Fibroblast of the aortic adventitia (primary cell): ENCODE measurements around the gene CSMD2. TPM values are rescaled to one million over a fixed set of nuclear protein-coding genes. Genes with fewer than 3 reads are reported as not detected.

Source experiments
- DNase-seq: peaks from one replicate; pipeline ENCODE4 v3.0.0-alpha.2; 2010; ENCODE audit warnings: low read depth
- H3K4me3 ChIP-seq: 2 replicates; pipeline ENCODE4 v1.5.1; 2011; ENCODE audit warnings: low read depth, mild to moderate bottlenecking, control low read depth, low read length, moderate library complexity
- CTCF ChIP-seq: IDR thresholded peaks from 2 replicates; pipeline ENCODE4 v1.5.1; 2011; ENCODE audit warnings: mild to moderate bottlenecking, low read length, control low read depth, inconsistent platforms; ENCODE audit not compliant: insufficient read depth
- total RNA-seq: library from RNA; depleted of rRNA; stranded (reverse); fragments of >200 nt; gene quantifications from 2 replicates; pipeline ENCODE4 v1.2.3, GENCODE V29; 2012; ENCODE audit warnings: low replicate concordance

The CSMD2 gene
- total RNA-seq, 1 donor: 6.6 TPM

GRCh38 chr1:33721301-33721815, 443.7 kb downstream of the CSMD2 start:
- no peak for DNase-seq
- no peak overlapping the region for H3K4me3 ChIP-seq

GRCh38 chr1:33719771-33720670, 445.0 kb downstream of the CSMD2 start:
- peak; percentile 67 for DNase-seq
- no peak for TF ChIP-seq CTCF
- H3K4me3 ChIP-seq: no peak overlapping the region

More at GRCh38 chr1:33721301-33721815, 443.7 kb downstream of the CSMD2 start:
- no peak for TF ChIP-seq CTCF

- TF ChIP-seq CTCF: no peak
- no peak overlapping the region for H3K4me3 ChIP-seq
- DNase-seq: no peak
Observed at GRCh38 chr1:33719326-33719725, 445.7 kb downstream of the CSMD2 start.

- DNase-seq: no peak
- TF ChIP-seq CTCF: no peak
- no peak overlapping the region for H3K4me3 ChIP-seq
Observed at GRCh38 chr1:33718186-33718585, 446.8 kb downstream of the CSMD2 start.

GRCh38 chr1:33716976-33717688, 447.9 kb downstream of the CSMD2 start:
- no peak for TF ChIP-seq CTCF
- DNase-seq: no peak
- H3K4me3 ChIP-seq: no peak overlapping the region

- no peak overlapping the region for H3K4me3 ChIP-seq
- no peak for DNase-seq
- TF ChIP-seq CTCF: no peak
Observed at GRCh38 chr1:33715195-33715811, 449.7 kb downstream of the CSMD2 start.
